DND-41 (cell line): ENCODE data around the gene KANSL1L.

Source experiments
- ATAC-seq: fragments of 200-7000 bp; cut with Tn5 transposase; 3 replicates; pipeline ENCODE4 v1.9.1; 2021; ENCODE audit warnings: low read depth; ENCODE audit not compliant: insufficient read depth
- DNase-seq: peaks from one replicate; pipeline ENCODE4 v3.0.0-alpha.2; 2020
- H2AFZ ChIP-seq: 2 replicates; pipeline ENCODE4 v1.6.0; 2012; ENCODE audit warnings: low read depth, low read length
- H3K27ac ChIP-seq: 2 replicates; pipeline ENCODE4 v1.5.1; 2012; ENCODE audit warnings: low read length, inconsistent platforms
- H3K27me3 ChIP-seq: fragments of 200-600 bp; sonication (generic); 2 replicates; pipeline ENCODE4 v1.6.0; 2012; ENCODE audit warnings: low read length, mild to moderate bottlenecking, inconsistent platforms; ENCODE audit not compliant: insufficient read depth, poor library complexity
- H3K36me3 ChIP-seq: 2 replicates; pipeline ENCODE4 v1.5.1; 2012; ENCODE audit warnings: low read length, inconsistent platforms; ENCODE audit not compliant: insufficient read depth
- H3K4me1 ChIP-seq: 2 replicates; pipeline ENCODE4 v1.5.1; 2012; ENCODE audit warnings: mild to moderate bottlenecking, low read length; ENCODE audit not compliant: insufficient read depth
- H3K4me2 ChIP-seq: 2 replicates; pipeline ENCODE4 v1.6.0; 2012; ENCODE audit warnings: mild to moderate bottlenecking, moderate library complexity, low read length, inconsistent platforms; ENCODE audit not compliant: insufficient read depth
- H3K4me3 ChIP-seq, 2 experiments: fragments of 200-600 bp in 1 of 2; shearing (Covaris generic) in 1 of 2; 2 replicates each; pipeline ENCODE4 v1.5.1; 2012 to 2016; ENCODE audit warnings: inconsistent platforms in 2 of 2, low read length in 2 of 2, mild to moderate bottlenecking in 2 of 2, low read depth in 1 of 2, moderate library complexity in 1 of 2
- H3K79me2 ChIP-seq: 2 replicates; pipeline ENCODE4 v1.6.0; 2012; ENCODE audit warnings: low read length, inconsistent platforms; ENCODE audit not compliant: insufficient read depth
- H3K9ac ChIP-seq: 2 replicates; pipeline ENCODE4 v1.6.0; 2012; ENCODE audit warnings: low read depth, mild to moderate bottlenecking, inconsistent platforms, low read length, moderate library complexity
- H3K9me3 ChIP-seq: 2 replicates; pipeline ENCODE4 v1.5.1; 2012; ENCODE audit warnings: low read length, moderate library complexity, mild to moderate bottlenecking, inconsistent platforms; ENCODE audit not compliant: insufficient read depth, severe bottlenecking
- H4K20me1 ChIP-seq: 2 replicates; pipeline ENCODE4 v1.6.0; 2012; ENCODE audit warnings: low read length; ENCODE audit not compliant: insufficient read depth
- CTCF ChIP-seq: IDR thresholded peaks from 2 replicates; pipeline ENCODE4 v1.5.1; 2012; ENCODE audit warnings: borderline replicate concordance, low read length, moderate library complexity, mild to moderate bottlenecking; ENCODE audit not compliant: poor library complexity, severe bottlenecking; ENCODE audit errors: extremely low read depth
- EZH2 ChIP-seq: IDR thresholded peaks from 3 replicates; pipeline ENCODE4 v1.6.1; 2012; ENCODE audit warnings: borderline replicate concordance, low read depth, mild to moderate bottlenecking, moderate library complexity, low read length, inconsistent platforms; ENCODE audit not compliant: severe bottlenecking

KANSL1L gene

GRCh38 chr2:210034087-210034683 is 137.0 kb downstream of the KANSL1L start:
- Histone ChIP-seq H3K4me1 (no peaks in the 10 kb centered on the region), H3K9ac (no peak overlapping the region), H2AFZ (no peak overlapping the region), H3K36me3 (no peaks in the 10 kb centered on the region), H3K79me2 (no peaks in the 10 kb centered on the region), H3K9me3 (no peaks in the 10 kb centered on the region), H4K20me1 (no peaks in the 10 kb centered on the region), H3K4me3 (no peak overlapping the region), H3K27ac (no peak overlapping the region), H3K27me3 (no peaks in the 10 kb centered on the region), H3K4me2 (no peak overlapping the region)
- TF ChIP-seq CTCF (no peak), EZH2 (no peak)
- ATAC-seq (peak; percentile 37; the same call in 1 of the 3 replicates), DNase-seq (no peak)

- no peaks in the 10 kb centered on the region for H3K79me2 ChIP-seq
- no peak overlapping the region for H2AFZ ChIP-seq
- TF ChIP-seq EZH2 (no peak), CTCF (no peak)
- H3K4me1 ChIP-seq = no peaks in the 10 kb centered on the region
- H3K27ac ChIP-seq = no peak overlapping the region
- no peaks in the 10 kb centered on the region for H3K9me3 ChIP-seq
- DNase-seq = no peak
- H4K20me1 ChIP-seq = no peaks in the 10 kb centered on the region
- no peaks in the 10 kb centered on the region for H3K27me3 ChIP-seq
- no peak overlapping the region for H3K4me3 ChIP-seq
- H3K4me2 ChIP-seq = no peak overlapping the region
- H3K36me3 ChIP-seq = peaks cover 29% of the 10 kb centered on the region
- no peak overlapping the region for H3K9ac ChIP-seq
- no peak for ATAC-seq
Measured at GRCh38 chr2:210028178-210028577, 143.0 kb downstream of the KANSL1L start.

GRCh38 chr2:210027608-210028007 is 143.6 kb downstream of the KANSL1L start:
- H4K20me1 ChIP-seq = no peaks in the 10 kb centered on the region
- TF ChIP-seq EZH2 = no peak
- TF ChIP-seq CTCF = no peak

GRCh38 chr2:210022824-210023223 is 148.4 kb downstream of the KANSL1L start:
- Histone ChIP-seq H3K27me3 (no peaks in the 10 kb centered on the region), H3K4me1 (no peaks in the 10 kb centered on the region), H3K4me2 (no peak overlapping the region), H3K9me3 (no peaks in the 10 kb centered on the region), H3K27ac (no peak overlapping the region), H3K79me2 (no peaks in the 10 kb centered on the region), H2AFZ (no peak overlapping the region), H3K4me3 (no peak overlapping the region), H3K36me3 (peaks cover 78% of the 10 kb centered on the region), H4K20me1 (peaks cover 5% of the 10 kb centered on the region; the same call in 1 of the 2 replicates), H3K9ac (no peak overlapping the region)
- TF ChIP-seq CTCF (no peak), EZH2 (no peak)
- ATAC-seq (no peak), DNase-seq (no peak)

More at GRCh38 chr2:210027608-210028007, 143.6 kb downstream of the KANSL1L start:
- no peak overlapping the region for H3K27ac ChIP-seq
- no peaks in the 10 kb centered on the region for H3K79me2 ChIP-seq
- no peaks in the 10 kb centered on the region for H3K9me3 ChIP-seq
- H3K36me3 ChIP-seq = peaks cover 34% of the 10 kb centered on the region
- ATAC-seq (no peak), DNase-seq (no peak)
- no peaks in the 10 kb centered on the region for H3K27me3 ChIP-seq
- H3K4me3 ChIP-seq = no peak overlapping the region
- H2AFZ ChIP-seq = no peak overlapping the region
- no peaks in the 10 kb centered on the region for H3K4me1 ChIP-seq
- no peak overlapping the region for H3K9ac ChIP-seq
- no peak overlapping the region for H3K4me2 ChIP-seq
